ENCODE data around the gene TFB2M. TPM values are rescaled to one million over a fixed set of nuclear protein-coding genes. Genes with fewer than 3 reads are reported as not detected.

The TFB2M gene
- total RNA-seq (10 to 100 TPM in 3 of 5 donors, 1 to 10 TPM in 2; 4.7 to 34.8 (median 13.3) TPM), polyA plus RNA-seq (10 to 100 TPM in 1 of 3 donors, 1 to 10 TPM in 2; 5.8 to 12.1 (median 9.7) TPM)
- long read RNA-seq, donor 1, partial matches to known transcripts, result 0 of 2 reads
- long read RNA-seq, donor 1, other reads (novel, unspliced or antisense), result 0 of 2 reads
- long read RNA-seq, donor 2, partial matches to known transcripts, result 0 of 4 reads
- long read RNA-seq, donor 2, other reads (novel, unspliced or antisense), result 0 of 4 reads
- long read RNA-seq, donor 3, partial matches to known transcripts, result 0 of 3 reads
- long read RNA-seq, donor 3, other reads (novel, unspliced or antisense), result 0 of 3 reads
- long read RNA-seq, donor 4, result 0 reads
- long read RNA-seq, donor 5, transcript TFB2M-201 (8 exons, 1,848 nt), result major isoform, 9 of 9 reads
- long read RNA-seq, donor 5, partial matches to known transcripts, result 0 of 9 reads
- long read RNA-seq, donor 5, other reads (novel, unspliced or antisense), result 0 of 9 reads
- long read RNA-seq, donor 6, result 0 reads
- long read RNA-seq, donor 7, partial matches to known transcripts, result 0 of 3 reads
- long read RNA-seq, donor 7, other reads (novel, unspliced or antisense), result 0 of 3 reads
- long read RNA-seq, donor 8, transcript TFB2M-201 (8 exons, 1,848 nt), result major isoform, 8 of 8 reads
- long read RNA-seq, donor 8, partial matches to known transcripts, result 0 of 8 reads
- long read RNA-seq, donor 8, other reads (novel, unspliced or antisense), result 0 of 8 reads
- long read RNA-seq, donor 9, partial matches to known transcripts, result 0 of 4 reads
- long read RNA-seq, donor 9, other reads (novel, unspliced or antisense), result 0 of 4 reads
- long read RNA-seq, donor 10, partial matches to known transcripts, result 0 of 1 reads
- long read RNA-seq, donor 10, other reads (novel, unspliced or antisense), result 0 of 1 reads

- Histone ChIP-seq H3K4me1 (peaks cover 34 to 65% (median 48%) of the 10 kb centered on the region in 4 donors), H3K27ac (peak within 1 kb of the TSS; percentile 92 to 99 (median 95)), H3K36me3 (peaks cover 0 to 21% (median 14%) of the 10 kb centered on the region in 4 donors), H3K27me3 (no peaks in the 10 kb centered on the region), H3K9me3 (no peaks in the 10 kb centered on the region), H3K4me3 (peak within 1 kb of the TSS; percentile 69 to 98 (median 92))
- intact Hi-C loops (cut with DNase I; ENCODE audit: low total_unique reads), result no loop called here
- 0 to 1% (median 1%) methylated on average over 41 to 61 of the region's 62 CpGs for WGBS, 5 donors
- peak; percentile 91 to 98 (median 97) for TF ChIP-seq POLR2AphosphoS5 (IDR thresholded peaks at IDR 0.05)
- TF ChIP-seq POLR2A (IDR thresholded peaks at IDR 0.05), result peak in 1 of 4 donors; percentile 66
- TF ChIP-seq CTCF (IDR thresholded peaks at IDR 0.05), result no peak
- peak; percentile 98 to 99 for DNase-seq
These were observed at the start of gene TFB2M, which contains the start of gene CNST for GRCh38 chr1:246566128-246566812. Gene TFB2M (minus strand): TSS chr1:246566261. CDS start chr1:246566138, 123 bp downstream. Gene CNST (plus strand): TSS chr1:246566456. CDS start chr1:246591563, 25,107 bp downstream.

- Histone ChIP-seq H3K4me1 (peaks cover 13 to 78% (median 45%) of the 10 kb centered on the region in 4 donors), H3K9me3 (no peaks in the 10 kb centered on the region), H3K36me3 (no peaks in the 10 kb centered on the region), H3K27me3 (no peaks in the 10 kb centered on the region), H3K4me3 (no peak overlapping the region), H3K27ac (peak overlapping the region in 1 of 5 donors; percentile 37)
- TF ChIP-seq CTCF (IDR thresholded peaks at IDR 0.05) (no peak), POLR2A (IDR thresholded peaks at IDR 0.05) (no peak), EP300 (IDR thresholded peaks at IDR 0.05) (no peak), POLR2AphosphoS5 (IDR thresholded peaks at IDR 0.05) (no peak)
- WGBS, 5 donors, result 36 to 75% (median 55%) methylated on average over 5 to 6 of the region's 6 CpGs
- intact Hi-C loops (cut with DNase I; ENCODE audit: low total_unique reads), result no loop called here
- peak in 1 of 2 donors; percentile 27 for DNase-seq
These were observed 47.2 kb upstream of the TFB2M start for GRCh38 chr1:246613096-246613758.

- Histone ChIP-seq H3K36me3 (no peaks in the 10 kb centered on the region), H3K9me3 (no peaks in the 10 kb centered on the region), H3K4me3 (no peak overlapping the region), H3K27ac (peak overlapping the region; percentile 75 to 89 (median 84)), H3K4me1 (peaks cover 5 to 62% (median 38%) of the 10 kb centered on the region in 4 donors), H3K27me3 (no peaks in the 10 kb centered on the region)
- 85 to 96% (median 91%) methylated on average over 4 of the region's 4 CpGs for WGBS, 5 donors
- intact Hi-C loops (cut with DNase I; ENCODE audit: low total_unique reads), result no loop called here
- TF ChIP-seq POLR2AphosphoS5 (IDR thresholded peaks at IDR 0.05) (no peak), POLR2A (IDR thresholded peaks at IDR 0.05) (no peak), CTCF (IDR thresholded peaks at IDR 0.05) (no peak), EP300 (IDR thresholded peaks at IDR 0.05) (no peak)
- DNase-seq, result no peak
These were observed 43.6 kb upstream of the TFB2M start for GRCh38 chr1:246609632-246610031.

All from stomach (tissue), 19 donors.